ENCODE data around the gene KCNK13.
"Not testable (repeated sequence)": the region's sequence is repeated elsewhere in the genome, so short reads cannot be mapped to it uniquely, and the experiment has no call there.

Gene KCNK13

GRCh38 chr14:90060965-90061684, 669 bp upstream of the KCNK13 start:
- no peak for DNase-seq (ENCODE audit: low read depth in 2 of 2)

GRCh38 chr14:90062127-90062794, 467 bp downstream of the KCNK13 start:
- no peak for DNase-seq (ENCODE audit: low read depth in 2 of 2)

GRCh38 chr14:90062822-90063539, 1.2 kb downstream of the KCNK13 start:
- DNase-seq (ENCODE audit: low read depth in 2 of 2), result no peak

GRCh38 chr14:90072350-90072749, 10.6 kb downstream of the KCNK13 start:
- DNase-seq (ENCODE audit: low read depth in 2 of 2), result no peak

GRCh38 chr14:90079576-90079975, 17.8 kb downstream of the KCNK13 start:
- DNase-seq (ENCODE audit: low read depth in 2 of 2), result no peak

GRCh38 chr14:90087433-90087832, 25.6 kb downstream of the KCNK13 start:
- DNase-seq (ENCODE audit: low read depth in 2 of 2), result no peak

GRCh38 chr14:90088176-90088575, 26.4 kb downstream of the KCNK13 start:
- no peak for DNase-seq (ENCODE audit: low read depth in 2 of 2)

- not testable (repeated sequence) for DNase-seq (ENCODE audit: low read depth in 2 of 2)
Measured at GRCh38 chr14:90089486-90089885, 27.7 kb downstream of the KCNK13 start.

- no peak for DNase-seq (ENCODE audit: low read depth in 2 of 2)
Measured at GRCh38 chr14:90091393-90091792, 29.6 kb downstream of the KCNK13 start.

GRCh38 chr14:90093942-90094595, 32.3 kb downstream of the KCNK13 start:
- no peak for DNase-seq (ENCODE audit: low read depth in 2 of 2)

- no peak for DNase-seq (ENCODE audit: low read depth in 2 of 2)
Measured at GRCh38 chr14:90095096-90095495, 33.3 kb downstream of the KCNK13 start.

GRCh38 chr14:90096566-90096965, 34.8 kb downstream of the KCNK13 start:
- no peak for DNase-seq (ENCODE audit: low read depth in 2 of 2)

- DNase-seq (ENCODE audit: low read depth in 2 of 2), result no peak
Measured at GRCh38 chr14:90103808-90104207, 42.0 kb downstream of the KCNK13 start.

GRCh38 chr14:90105756-90106155, 44.0 kb downstream of the KCNK13 start:
- DNase-seq (ENCODE audit: low read depth in 2 of 2), result no peak

GRCh38 chr14:90107789-90108188, 46.0 kb downstream of the KCNK13 start:
- no peak for DNase-seq (ENCODE audit: low read depth in 2 of 2)

- DNase-seq (ENCODE audit: low read depth in 2 of 2), result no peak
Measured at GRCh38 chr14:90109858-90110257, 48.1 kb downstream of the KCNK13 start.

GRCh38 chr14:90111895-90112534, 50.2 kb downstream of the KCNK13 start:
- DNase-seq (ENCODE audit: low read depth in 2 of 2), result no peak

GRCh38 chr14:90114554-90114953, 52.8 kb downstream of the KCNK13 start:
- DNase-seq (ENCODE audit: low read depth in 2 of 2), result no peak

GRCh38 chr14:90115780-90116179, 54.0 kb downstream of the KCNK13 start:
- DNase-seq (ENCODE audit: low read depth in 2 of 2), result no peak

GRCh38 chr14:90116444-90116843, 54.6 kb downstream of the KCNK13 start:
- no peak for DNase-seq (ENCODE audit: low read depth in 2 of 2)

GRCh38 chr14:90118027-90118426, 56.2 kb downstream of the KCNK13 start:
- no peak for DNase-seq (ENCODE audit: low read depth in 2 of 2)

GRCh38 chr14:90126260-90126659, 64.5 kb downstream of the KCNK13 start:
- no peak for DNase-seq (ENCODE audit: low read depth in 2 of 2)

Measured in stimulated activated CD4-positive, alpha-beta T cell treated with anti-CD3 and anti-CD28 coated beads, Interleukin-12 subunit alpha, Interleukin-12 subunit beta, amount 100 ng/mL, for 24 hours (primary cell).